ENCODE results near the gene HIPK1. TPM values are rescaled to one million over a fixed set of nuclear protein-coding genes. Genes with fewer than 3 reads are reported as not detected.

Gene HIPK1
- total RNA-seq, 3 donors from 2014 or later (not counting 1 experiment from before 2014, with no cell fraction given) = 238 to 283 (median 261) TPM

DNA sequence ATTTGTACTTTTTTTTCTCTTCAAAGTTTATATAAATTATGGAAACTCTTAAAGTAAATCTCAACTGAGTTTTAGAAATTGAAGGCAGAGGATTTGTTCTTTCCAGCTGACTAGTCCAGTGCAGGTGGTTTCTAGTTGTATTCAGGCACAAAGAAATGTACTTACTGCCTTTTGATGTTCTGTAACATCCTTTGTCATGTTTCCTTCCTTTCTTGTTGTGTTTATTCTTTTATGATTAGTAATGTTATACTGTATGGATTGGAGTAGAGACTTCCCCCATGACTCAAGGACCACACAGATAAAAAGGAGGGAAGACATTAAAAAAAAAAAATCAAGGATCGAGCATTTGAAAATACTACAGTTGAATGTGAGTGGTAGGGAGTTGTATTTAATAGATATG is 8.0 kb downstream of the HIPK1 start:
- peak overlapping the region; percentile 78 to 99 for H3K27ac Mint-ChIP-seq
- Histone ChIP-seq H3K27me3 (ENCODE audit: control insufficient read depth, insufficient read depth, low read length) (no peaks in the 10 kb centered on the region), H3K36me3 (ENCODE audit: control insufficient read depth, insufficient read depth, low read length) (peaks cover 14% of the 10 kb centered on the region), H3K4me1 (ENCODE audit: control insufficient read depth, insufficient read depth, low read length) (peaks cover 69% of the 10 kb centered on the region), H3K4me3 (ENCODE audit: low read length) (no peak overlapping the region), H3K9me3 (ENCODE audit: control insufficient read depth, insufficient read depth, low read length) (no peaks in the 10 kb centered on the region), H3K27ac (ENCODE audit: low read length) (peak overlapping the region; percentile 6)
- TF ChIP-seq, protein P1, sequence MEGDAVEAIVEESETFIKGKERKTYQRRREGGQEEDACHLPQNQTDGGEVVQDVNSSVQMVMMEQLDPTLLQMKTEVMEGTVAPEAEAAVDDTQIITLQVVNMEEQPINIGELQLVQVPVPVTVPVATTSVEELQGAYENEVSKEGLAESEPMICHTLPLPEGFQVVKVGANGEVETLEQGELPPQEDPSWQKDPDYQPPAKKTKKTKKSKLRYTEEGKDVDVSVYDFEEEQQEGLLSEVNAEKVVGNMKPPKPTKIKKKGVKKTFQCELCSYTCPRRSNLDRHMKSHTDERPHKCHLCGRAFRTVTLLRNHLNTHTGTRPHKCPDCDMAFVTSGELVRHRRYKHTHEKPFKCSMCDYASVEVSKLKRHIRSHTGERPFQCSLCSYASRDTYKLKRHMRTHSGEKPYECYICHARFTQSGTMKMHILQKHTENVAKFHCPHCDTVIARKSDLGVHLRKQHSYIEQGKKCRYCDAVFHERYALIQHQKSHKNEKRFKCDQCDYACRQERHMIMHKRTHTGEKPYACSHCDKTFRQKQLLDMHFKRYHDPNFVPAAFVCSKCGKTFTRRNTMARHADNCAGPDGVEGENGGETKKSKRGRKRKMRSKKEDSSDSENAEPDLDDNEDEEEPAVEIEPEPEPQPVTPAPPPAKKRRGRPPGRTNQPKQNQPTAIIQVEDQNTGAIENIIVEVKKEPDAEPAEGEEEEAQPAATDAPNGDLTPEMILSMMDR (IDR thresholded peaks at IDR 0.05) = no peak
- peak overlapping the region; percentile 78 for H3K4me3 Mint-ChIP-seq
- H3K27me3 Mint-ChIP-seq (ENCODE audit: low read depth in 2 of 2) = no peaks in the 10 kb centered on the region
- H3K36me3 Mint-ChIP-seq = no peaks in the 10 kb centered on the region
- DNase-seq (peak in 1 of 2 donors; percentile 31), ATAC-seq (no peak)
- peaks cover 75 to 83% of the 10 kb centered on the region in 2 donors for H3K4me1 Mint-ChIP-seq
- intact Hi-C loops (cut with micrococcal nuclease) = no loop called here
- 100% methylated on average over 1 of the region's 1 CpG for WGBS (ENCODE audit: insufficient coverage)
- no peaks in the 10 kb centered on the region for H3K9me3 Mint-ChIP-seq

DNA sequence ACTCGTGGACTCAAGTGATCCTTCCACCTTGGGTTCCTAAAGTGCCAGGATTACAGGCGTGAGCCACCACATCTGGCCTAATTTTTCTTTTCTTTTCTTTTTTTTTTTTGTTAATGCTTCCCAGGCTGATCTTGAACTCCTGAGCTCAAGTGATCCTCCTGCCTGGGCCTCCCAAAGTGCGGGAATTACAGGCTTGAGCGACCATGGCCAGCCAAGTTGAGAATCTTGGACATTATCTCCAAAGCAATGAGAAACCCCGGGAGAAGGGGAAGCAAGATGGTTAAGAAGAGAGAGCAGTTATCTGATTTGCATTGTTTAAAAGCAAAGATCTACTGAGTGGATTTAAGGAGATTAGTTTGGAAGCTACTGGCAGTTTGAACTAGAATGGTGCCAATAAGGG is 9.1 kb downstream of the HIPK1 start:
- Histone ChIP-seq H3K36me3 (ENCODE audit: control insufficient read depth, insufficient read depth, low read length) (peaks cover 24% of the 10 kb centered on the region), H3K9me3 (ENCODE audit: control insufficient read depth, insufficient read depth, low read length) (no peaks in the 10 kb centered on the region), H3K27ac (ENCODE audit: low read length) (no peak overlapping the region), H3K4me3 (ENCODE audit: low read length) (no peak overlapping the region), H3K4me1 (ENCODE audit: control insufficient read depth, insufficient read depth, low read length) (peaks cover 62% of the 10 kb centered on the region), H3K27me3 (ENCODE audit: control insufficient read depth, insufficient read depth, low read length) (no peaks in the 10 kb centered on the region)
- peaks cover 3% of the 10 kb centered on the region for H3K36me3 Mint-ChIP-seq
- H3K27ac Mint-ChIP-seq = peak overlapping the region; percentile 78 to 99
- peaks cover 68 to 78% of the 10 kb centered on the region in 2 donors for H3K4me1 Mint-ChIP-seq
- DNase-seq = no peak
- TF ChIP-seq, protein P1 (IDR thresholded peaks at IDR 0.05) = no peak
- 75% methylated on average over 5 of the region's 5 CpGs for WGBS (ENCODE audit: insufficient coverage)
- H3K4me3 Mint-ChIP-seq = peak overlapping the region; percentile 78
- intact Hi-C loops (cut with micrococcal nuclease) = no loop called here
- H3K9me3 Mint-ChIP-seq = no peaks in the 10 kb centered on the region
- no peak for ATAC-seq
- H3K27me3 Mint-ChIP-seq (ENCODE audit: low read depth in 2 of 2) = no peaks in the 10 kb centered on the region

DNA sequence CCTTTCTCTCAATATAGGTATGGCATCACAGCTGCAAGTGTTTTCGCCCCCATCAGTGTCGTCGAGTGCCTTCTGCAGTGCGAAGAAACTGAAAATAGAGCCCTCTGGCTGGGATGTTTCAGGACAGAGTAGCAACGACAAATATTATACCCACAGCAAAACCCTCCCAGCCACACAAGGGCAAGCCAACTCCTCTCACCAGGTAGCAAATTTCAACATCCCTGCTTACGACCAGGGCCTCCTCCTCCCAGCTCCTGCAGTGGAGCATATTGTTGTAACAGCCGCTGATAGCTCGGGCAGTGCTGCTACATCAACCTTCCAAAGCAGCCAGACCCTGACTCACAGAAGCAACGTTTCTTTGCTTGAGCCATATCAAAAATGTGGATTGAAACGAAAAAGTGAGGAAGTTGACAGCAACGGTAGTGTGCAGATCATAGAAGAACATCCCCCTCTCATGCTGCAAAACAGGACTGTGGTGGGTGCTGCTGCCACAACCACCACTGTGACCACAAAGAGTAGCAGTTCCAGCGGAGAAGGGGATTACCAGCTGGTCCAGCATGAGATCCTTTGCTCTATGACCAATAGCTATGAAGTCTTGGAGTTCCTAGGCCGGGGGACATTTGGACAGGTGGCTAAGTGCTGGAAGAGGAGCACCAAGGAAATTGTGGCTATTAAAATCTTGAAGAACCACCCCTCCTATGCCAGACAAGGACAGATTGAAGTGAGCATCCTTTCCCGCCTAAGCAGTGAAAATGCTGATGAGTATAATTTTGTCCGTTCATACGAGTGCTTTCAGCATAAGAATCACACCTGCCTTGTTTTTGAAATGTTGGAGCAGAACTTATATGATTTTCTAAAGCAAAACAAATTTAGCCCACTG is 11.5 kb downstream of the HIPK1 start:
- DNase-seq (peak; percentile 55 to 78), ATAC-seq (peak; percentile 55 to 75 (median 73))
- Histone ChIP-seq H3K27ac (ENCODE audit: low read length) (peak overlapping the region; percentile 67), H3K4me1 (ENCODE audit: control insufficient read depth, insufficient read depth, low read length) (peaks cover 46% of the 10 kb centered on the region), H3K4me3 (ENCODE audit: low read length) (no peak overlapping the region), H3K9me3 (ENCODE audit: control insufficient read depth, insufficient read depth, low read length) (no peaks in the 10 kb centered on the region), H3K36me3 (ENCODE audit: control insufficient read depth, insufficient read depth, low read length) (peaks cover 36% of the 10 kb centered on the region), H3K27me3 (ENCODE audit: control insufficient read depth, insufficient read depth, low read length) (no peaks in the 10 kb centered on the region)
- Mint-ChIP-seq H3K27ac (peak overlapping the region; percentile 91 to 99), H3K4me1 (peaks cover 62 to 74% of the 10 kb centered on the region in 2 donors), H3K9me3 (no peaks in the 10 kb centered on the region), H3K4me3 (peak overlapping the region; percentile 77), H3K27me3 (ENCODE audit: low read depth in 2 of 2) (no peaks in the 10 kb centered on the region), H3K36me3 (peaks cover 16% of the 10 kb centered on the region)
- TF ChIP-seq, protein P1 (IDR thresholded peaks at IDR 0.05) = no peak
- 11% methylated on average over 15 of the region's 16 CpGs for WGBS (ENCODE audit: insufficient coverage)
- intact Hi-C loops (cut with micrococcal nuclease) = loop anchor here (1.0 kb wide), 1 partner anchor 10 kb away; no protein-coding TSS in a partner anchor

Measured in natural killer cell (primary cell).